Mucosa of rectum (tissue), 2 donors: ENCODE measurements around the gene FARP1.

ENCODE experiments used
- H3K27ac ChIP-seq, 2 donors: one replicate each; pipeline ENCODE4 v1.7.0; 2013; ENCODE audit warnings: inconsistent platforms in 2 of 2, low read depth in 2 of 2, low read length in 2 of 2
- H3K27me3 ChIP-seq, 2 donors: one replicate each; pipeline ENCODE4 v1.7.0; 2013; ENCODE audit warnings: low read length in 2 of 2; ENCODE audit not compliant: control insufficient read depth in 2 of 2, insufficient read depth in 2 of 2
- H3K36me3 ChIP-seq, 2 donors: one replicate each; pipeline ENCODE4 v1.7.0; 2013; ENCODE audit warnings: low read length in 2 of 2; ENCODE audit not compliant: control insufficient read depth in 2 of 2, insufficient read depth in 2 of 2
- H3K4me1 ChIP-seq, 2 donors: one replicate each; pipeline ENCODE4 v1.7.0; 2013; ENCODE audit warnings: low read length in 2 of 2, mild to moderate bottlenecking in 1 of 2; ENCODE audit not compliant: control insufficient read depth in 2 of 2, insufficient read depth in 2 of 2
- H3K4me3 ChIP-seq, 2 donors: one replicate each; pipeline ENCODE4 v1.7.0; 2013; ENCODE audit warnings: low read length in 2 of 2
- H3K9ac ChIP-seq, 2 donors: one replicate each; pipeline ENCODE4 v1.7.0; 2013; ENCODE audit warnings: low read length in 2 of 2, low read depth in 1 of 2, mild to moderate bottlenecking in 1 of 2
- H3K9me3 ChIP-seq, 2 donors: one replicate each; pipeline ENCODE4 v1.7.0; 2013; ENCODE audit warnings: low read length in 2 of 2; ENCODE audit not compliant: control insufficient read depth in 2 of 2
- donor health status: healthy.
- donor health status: Normal muscosa, but diverticular disease.

FARP1 gene

GRCh38 chr13:98346904-98347636 lies 204.2 kb downstream of the FARP1 start:
- H3K9me3 ChIP-seq: no peaks in the 10 kb centered on the region
- no peaks in the 10 kb centered on the region for H3K36me3 ChIP-seq
- H3K4me3 ChIP-seq: no peak overlapping the region
- no peak overlapping the region for H3K27ac ChIP-seq
- no peaks in the 10 kb centered on the region for H3K4me1 ChIP-seq
- H3K27me3 ChIP-seq: no peaks in the 10 kb centered on the region
- H3K9ac ChIP-seq: no peak overlapping the region

DNA sequence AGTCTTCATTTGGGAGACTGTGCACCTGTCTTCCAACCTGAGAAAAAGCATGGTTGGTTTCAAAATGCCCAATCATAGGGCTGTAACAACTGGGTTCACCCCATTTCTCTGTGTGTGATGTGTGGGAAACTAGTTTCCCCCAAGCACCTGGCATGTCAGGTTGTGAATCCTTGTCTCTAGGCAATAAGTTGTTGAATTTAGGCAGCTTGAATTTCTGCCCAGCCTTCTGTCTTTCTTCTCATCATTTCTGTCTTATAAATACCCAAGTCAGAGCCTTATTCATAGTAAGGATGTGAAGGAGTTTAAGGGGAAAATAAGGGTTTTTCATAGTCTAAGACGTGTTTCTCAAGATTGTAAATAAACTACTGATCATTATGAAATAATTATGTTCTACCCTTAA lies 204.9 kb downstream of the FARP1 start:
- Histone ChIP-seq H3K4me1 (no peaks in the 10 kb centered on the region), H3K27me3 (no peaks in the 10 kb centered on the region), H3K9me3 (no peaks in the 10 kb centered on the region), H3K27ac (no peak overlapping the region), H3K9ac (no peak overlapping the region), H3K36me3 (no peaks in the 10 kb centered on the region), H3K4me3 (no peak overlapping the region)

DNA sequence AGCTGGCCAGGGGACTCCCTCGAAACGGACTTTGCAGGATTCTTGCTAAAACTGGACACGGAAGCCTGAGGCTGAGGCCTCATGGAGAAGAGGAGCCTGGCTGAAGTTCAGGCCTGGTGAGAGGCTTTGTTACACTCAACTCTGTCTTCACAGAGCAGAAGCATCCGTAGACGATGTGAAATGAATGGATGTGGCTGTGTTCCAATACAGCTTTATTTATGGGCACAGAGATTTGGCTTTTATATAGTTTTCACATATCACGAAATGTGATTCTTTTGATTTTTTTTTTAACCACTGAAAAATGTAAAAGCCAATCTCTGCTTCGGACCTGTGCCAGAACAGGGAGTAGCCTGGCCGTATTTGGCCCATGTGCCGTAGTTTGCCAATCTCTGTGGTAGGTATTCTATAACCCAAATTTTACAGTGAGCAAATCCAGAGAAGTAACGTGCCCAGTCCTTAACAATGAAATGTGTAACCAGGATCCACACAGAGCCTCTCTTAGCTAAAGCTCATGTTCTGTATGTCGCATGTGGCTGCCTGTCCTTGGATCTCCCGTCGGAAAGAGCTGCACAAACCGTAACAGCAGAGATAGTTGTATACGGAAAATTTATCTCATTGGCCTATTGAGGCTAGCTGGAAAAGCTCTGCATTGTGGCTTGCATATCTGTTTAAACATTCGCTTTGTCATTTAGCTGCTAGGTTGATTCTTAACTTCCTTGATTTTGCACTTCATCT lies 205.7 kb downstream of the FARP1 start:
- H3K27ac ChIP-seq: no peak overlapping the region
- H3K4me3 ChIP-seq: no peak overlapping the region
- H3K36me3 ChIP-seq: no peaks in the 10 kb centered on the region
- H3K27me3 ChIP-seq: no peaks in the 10 kb centered on the region
- H3K9ac ChIP-seq: no peak overlapping the region
- H3K4me1 ChIP-seq: no peaks in the 10 kb centered on the region
- no peaks in the 10 kb centered on the region for H3K9me3 ChIP-seq

GRCh38 chr13:98349731-98350305 lies 206.9 kb downstream of the FARP1 start:
- H3K4me1 ChIP-seq: no peaks in the 10 kb centered on the region
- H3K36me3 ChIP-seq: no peaks in the 10 kb centered on the region
- H3K9me3 ChIP-seq: no peaks in the 10 kb centered on the region
- no peak overlapping the region for H3K27ac ChIP-seq
- H3K4me3 ChIP-seq: no peak overlapping the region
- no peaks in the 10 kb centered on the region for H3K27me3 ChIP-seq
- no peak overlapping the region for H3K9ac ChIP-seq

DNA sequence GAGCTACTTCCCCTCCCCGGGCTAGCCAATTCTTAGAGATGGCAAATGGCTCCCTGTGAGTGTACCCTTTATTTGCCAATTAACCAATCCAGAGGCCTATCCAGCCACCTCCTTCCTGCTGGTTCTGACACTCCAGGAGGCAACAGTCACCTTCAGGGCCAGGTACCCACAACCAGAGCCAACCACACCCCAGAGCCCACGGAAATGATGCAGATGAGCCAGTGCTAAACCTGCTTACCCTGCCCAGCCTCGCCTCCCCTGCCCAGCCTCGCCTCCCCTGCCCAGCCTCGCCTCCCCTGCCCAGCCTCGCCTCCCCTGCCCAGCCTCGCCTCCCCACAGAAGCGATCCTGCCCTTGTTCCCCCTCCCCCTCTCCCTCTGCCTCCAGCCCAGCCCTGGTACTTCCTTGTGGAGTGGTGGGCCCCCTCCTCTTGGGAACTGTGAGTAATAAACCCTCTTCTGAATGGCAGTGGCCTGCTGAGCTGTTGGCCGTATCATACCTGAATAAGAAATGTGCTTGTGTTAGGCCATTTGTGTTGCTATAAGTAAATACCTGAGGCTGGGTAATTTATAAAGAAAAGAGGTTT lies 207.9 kb downstream of the FARP1 start:
- Histone ChIP-seq H3K4me3 (no peak overlapping the region), H3K9ac (no peak overlapping the region), H3K27me3 (no peaks in the 10 kb centered on the region), H3K36me3 (no peaks in the 10 kb centered on the region), H3K4me1 (no peaks in the 10 kb centered on the region), H3K27ac (no peak overlapping the region), H3K9me3 (no peaks in the 10 kb centered on the region)

DNA sequence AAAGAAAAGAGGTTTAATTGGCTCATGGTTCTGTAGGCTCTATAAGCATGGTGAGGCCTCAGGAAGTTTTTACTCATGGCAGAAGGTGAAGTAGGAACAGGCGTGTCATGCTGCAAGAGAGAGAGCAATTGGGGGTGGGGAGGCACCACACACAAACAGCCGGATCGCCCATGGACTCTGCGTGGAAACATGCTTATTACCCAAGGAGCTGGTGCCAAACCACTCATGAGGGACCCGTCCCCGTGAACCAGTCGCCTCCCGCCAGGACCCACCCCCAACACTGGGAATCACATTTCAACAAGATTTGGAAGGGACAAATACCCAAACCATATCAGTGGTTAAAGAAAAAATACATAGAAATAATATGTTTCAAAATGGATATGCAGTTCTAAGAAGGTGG lies 208.7 kb downstream of the FARP1 start:
- Histone ChIP-seq H3K36me3 (no peaks in the 10 kb centered on the region), H3K27me3 (no peaks in the 10 kb centered on the region), H3K9ac (no peak overlapping the region), H3K4me1 (no peaks in the 10 kb centered on the region), H3K4me3 (no peak overlapping the region), H3K27ac (no peak overlapping the region), H3K9me3 (no peaks in the 10 kb centered on the region)

DNA sequence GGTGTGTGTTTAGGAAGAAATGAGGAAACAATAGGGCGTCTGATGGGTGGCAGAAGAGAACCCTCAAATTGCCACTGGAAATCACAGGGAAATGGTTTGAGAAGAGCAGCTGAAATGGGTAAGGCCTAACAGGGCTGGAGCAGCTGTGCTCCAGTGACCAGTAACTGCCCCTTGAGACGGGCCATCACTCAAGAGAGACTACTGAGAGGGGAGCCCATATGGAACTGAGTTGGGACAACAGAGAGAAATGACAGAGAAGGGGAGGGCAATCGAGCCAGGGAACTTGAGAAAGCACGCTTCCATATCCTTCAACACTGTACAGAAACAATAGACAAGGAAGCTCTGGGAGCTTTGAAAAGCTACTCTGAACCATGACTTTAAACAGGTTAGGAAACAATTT lies 209.3 kb downstream of the FARP1 start:
- Histone ChIP-seq H3K4me1 (no peaks in the 10 kb centered on the region), H3K9me3 (no peaks in the 10 kb centered on the region), H3K27me3 (no peaks in the 10 kb centered on the region), H3K27ac (no peak overlapping the region), H3K9ac (no peak overlapping the region), H3K4me3 (no peak overlapping the region), H3K36me3 (no peaks in the 10 kb centered on the region)

DNA sequence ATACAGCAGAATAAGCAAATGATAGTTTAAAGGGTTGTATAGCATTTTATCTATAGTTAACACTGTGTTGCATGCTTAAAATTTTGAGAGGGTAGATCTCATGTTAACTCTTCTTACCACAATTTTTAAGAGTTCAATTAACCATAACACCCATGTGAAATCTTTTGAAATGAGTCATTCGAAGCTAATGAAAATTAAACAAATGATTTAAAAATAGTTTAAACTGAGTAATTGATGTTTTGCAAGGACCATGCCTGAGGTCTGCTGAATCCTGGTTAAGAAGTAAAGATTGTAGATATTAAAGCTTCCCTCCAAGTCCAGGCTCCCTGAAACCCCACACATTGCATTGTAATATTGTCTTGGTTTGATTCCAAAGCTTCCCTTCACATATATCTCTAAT lies 210.9 kb downstream of the FARP1 start:
- no peaks in the 10 kb centered on the region for H3K9me3 ChIP-seq
- H3K27ac ChIP-seq: no peak overlapping the region
- no peak overlapping the region for H3K9ac ChIP-seq
- no peak overlapping the region for H3K4me3 ChIP-seq
- H3K36me3 ChIP-seq: no peaks in the 10 kb centered on the region
- no peaks in the 10 kb centered on the region for H3K4me1 ChIP-seq
- no peaks in the 10 kb centered on the region for H3K27me3 ChIP-seq

- no peak overlapping the region for H3K4me3 ChIP-seq
- no peak overlapping the region for H3K9ac ChIP-seq
- H3K27me3 ChIP-seq: no peaks in the 10 kb centered on the region
- no peaks in the 10 kb centered on the region for H3K36me3 ChIP-seq
- no peaks in the 10 kb centered on the region for H3K4me1 ChIP-seq
- no peaks in the 10 kb centered on the region for H3K9me3 ChIP-seq
- H3K27ac ChIP-seq: no peak overlapping the region
These were observed 216.0 kb downstream of the FARP1 start for GRCh38 chr13:98358937-98359336.

GRCh38 chr13:98360545-98360944 lies 217.7 kb downstream of the FARP1 start:
- Histone ChIP-seq H3K36me3 (no peaks in the 10 kb centered on the region), H3K9me3 (no peaks in the 10 kb centered on the region), H3K9ac (no peak overlapping the region), H3K27me3 (no peaks in the 10 kb centered on the region), H3K4me1 (no peaks in the 10 kb centered on the region), H3K27ac (no peak overlapping the region), H3K4me3 (no peak overlapping the region)
